ENCODE data around the gene TTC34. TPM values are rescaled to one million over a fixed set of nuclear protein-coding genes. Genes with fewer than 3 reads are reported as not detected.

TTC34 gene
- total RNA-seq, 2 donors from 2014 or later = 0.41 to 0.63 TPM

DNA sequence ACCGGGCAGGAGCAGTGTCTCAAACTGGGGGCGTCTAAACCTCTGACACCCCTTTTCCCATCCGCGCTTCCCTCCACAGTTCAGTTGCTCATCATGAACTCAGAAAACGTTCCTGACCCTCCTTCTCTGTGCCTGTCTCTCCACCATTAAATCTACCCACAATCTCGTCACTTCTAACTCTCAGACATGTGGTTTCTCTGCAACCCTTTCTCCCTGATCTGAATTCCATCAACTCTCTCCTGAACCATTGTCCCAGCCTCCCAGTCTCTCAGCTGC is 3.8 kb downstream of the TTC34 start:
- Histone ChIP-seq H3K27ac (no peak overlapping the region), H3K4me1 (ENCODE audit: control insufficient read depth in 1 of 2, low read depth in 2 of 2) (no peaks in the 10 kb centered on the region), H3K9me3 (peaks cover 18% of the 10 kb centered on the region), H3K36me3 (no peaks in the 10 kb centered on the region), H3K4me3 (no peak overlapping the region), H3K27me3 (replicated peaks; ENCODE audit: insufficient read depth) (no peaks in the 10 kb centered on the region)
- DNase-seq (ENCODE audit: low spot score) = no peak
- ATAC-seq (ENCODE audit: insufficient number of reproducible peaks, low FRiP score, low read depth) = no peak
- TF ChIP-seq, protein P1, sequence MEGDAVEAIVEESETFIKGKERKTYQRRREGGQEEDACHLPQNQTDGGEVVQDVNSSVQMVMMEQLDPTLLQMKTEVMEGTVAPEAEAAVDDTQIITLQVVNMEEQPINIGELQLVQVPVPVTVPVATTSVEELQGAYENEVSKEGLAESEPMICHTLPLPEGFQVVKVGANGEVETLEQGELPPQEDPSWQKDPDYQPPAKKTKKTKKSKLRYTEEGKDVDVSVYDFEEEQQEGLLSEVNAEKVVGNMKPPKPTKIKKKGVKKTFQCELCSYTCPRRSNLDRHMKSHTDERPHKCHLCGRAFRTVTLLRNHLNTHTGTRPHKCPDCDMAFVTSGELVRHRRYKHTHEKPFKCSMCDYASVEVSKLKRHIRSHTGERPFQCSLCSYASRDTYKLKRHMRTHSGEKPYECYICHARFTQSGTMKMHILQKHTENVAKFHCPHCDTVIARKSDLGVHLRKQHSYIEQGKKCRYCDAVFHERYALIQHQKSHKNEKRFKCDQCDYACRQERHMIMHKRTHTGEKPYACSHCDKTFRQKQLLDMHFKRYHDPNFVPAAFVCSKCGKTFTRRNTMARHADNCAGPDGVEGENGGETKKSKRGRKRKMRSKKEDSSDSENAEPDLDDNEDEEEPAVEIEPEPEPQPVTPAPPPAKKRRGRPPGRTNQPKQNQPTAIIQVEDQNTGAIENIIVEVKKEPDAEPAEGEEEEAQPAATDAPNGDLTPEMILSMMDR (IDR thresholded peaks at IDR 0.05) = no peak

DNA sequence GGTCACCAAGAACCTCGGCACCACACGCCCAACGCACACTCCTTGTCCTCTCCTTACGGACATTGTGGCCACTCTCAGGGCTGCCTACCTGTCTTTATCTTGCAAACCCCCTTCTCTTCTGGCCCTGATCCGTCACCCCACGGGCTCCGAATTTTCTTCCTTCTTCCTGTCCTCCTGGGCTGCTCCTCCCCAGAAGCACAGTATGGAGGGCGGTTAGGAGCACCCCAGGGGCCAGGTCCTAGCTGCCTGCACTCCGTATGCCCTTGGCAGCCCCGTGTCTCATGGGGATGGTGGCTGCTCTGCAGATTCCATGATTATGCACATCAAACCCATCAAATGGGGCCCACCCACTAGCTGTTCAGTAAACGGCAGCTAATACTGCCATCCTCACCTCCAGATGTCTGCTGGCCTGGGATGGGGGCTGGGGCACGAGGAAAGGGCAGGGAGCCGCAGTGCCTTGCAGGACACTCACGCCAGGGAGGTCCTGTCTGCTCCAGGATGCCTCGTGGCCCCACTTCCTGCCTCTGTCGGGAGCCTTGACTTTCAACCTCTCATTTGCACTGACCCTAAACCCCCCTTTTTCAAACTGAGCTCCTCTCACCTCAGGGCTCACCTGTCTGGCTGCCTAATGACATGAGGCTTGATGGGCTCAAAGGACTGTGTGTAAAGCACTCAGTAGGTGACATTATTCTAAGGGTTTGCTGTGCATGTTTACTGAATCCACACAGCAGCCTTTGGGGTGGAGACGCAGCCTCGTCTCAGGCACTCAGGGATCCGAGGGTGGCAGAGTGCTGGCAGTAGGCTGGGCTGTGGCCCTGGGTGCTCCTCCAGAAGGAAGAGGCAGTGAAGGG is 4.4 kb downstream of the TTC34 start:
- Histone ChIP-seq H3K9me3 (peaks cover 24% of the 10 kb centered on the region), H3K27me3 (replicated peaks; ENCODE audit: insufficient read depth) (no peaks in the 10 kb centered on the region), H3K27ac (no peak overlapping the region), H3K4me1 (ENCODE audit: control insufficient read depth in 1 of 2, low read depth in 2 of 2) (no peaks in the 10 kb centered on the region), H3K36me3 (no peaks in the 10 kb centered on the region), H3K4me3 (no peak overlapping the region)
- TF ChIP-seq, protein P1 (IDR thresholded peaks at IDR 0.05) = no peak
- ATAC-seq (ENCODE audit: insufficient number of reproducible peaks, low FRiP score, low read depth) = no peak
- no peak for DNase-seq (ENCODE audit: low spot score)

DNA sequence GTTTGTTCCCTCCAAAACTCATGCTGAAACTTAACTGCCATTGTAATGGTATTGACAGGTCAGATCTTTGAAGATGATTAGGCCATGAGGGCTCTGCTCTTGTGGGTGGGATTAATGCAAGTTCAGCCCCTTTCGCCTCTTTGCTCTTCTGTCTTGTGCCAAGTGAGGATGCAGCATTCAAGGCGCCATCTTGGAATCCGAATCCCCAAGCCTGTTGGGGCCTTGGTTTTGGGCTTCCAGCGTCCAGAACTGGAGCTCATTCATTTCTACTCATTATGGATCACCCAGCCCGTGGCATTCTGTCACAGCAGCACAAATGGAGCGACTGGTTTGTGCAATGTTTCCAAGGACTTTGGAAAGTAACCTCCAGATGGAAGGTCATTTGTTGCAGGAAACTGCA is 5.6 kb downstream of the TTC34 start:
- H3K4me1 ChIP-seq (ENCODE audit: control insufficient read depth in 1 of 2, low read depth in 2 of 2) = no peaks in the 10 kb centered on the region
- no peaks in the 10 kb centered on the region for H3K36me3 ChIP-seq
- H3K27ac ChIP-seq = no peak overlapping the region
- ATAC-seq (ENCODE audit: insufficient number of reproducible peaks, low FRiP score, low read depth) (no peak), DNase-seq (ENCODE audit: low spot score) (no peak)
- peaks cover 25% of the 10 kb centered on the region for H3K9me3 ChIP-seq
- H3K4me3 ChIP-seq = no peak overlapping the region
- no peaks in the 10 kb centered on the region for H3K27me3 ChIP-seq (replicated peaks; ENCODE audit: insufficient read depth)
- TF ChIP-seq, protein P1 (IDR thresholded peaks at IDR 0.05) = no peak

DNA sequence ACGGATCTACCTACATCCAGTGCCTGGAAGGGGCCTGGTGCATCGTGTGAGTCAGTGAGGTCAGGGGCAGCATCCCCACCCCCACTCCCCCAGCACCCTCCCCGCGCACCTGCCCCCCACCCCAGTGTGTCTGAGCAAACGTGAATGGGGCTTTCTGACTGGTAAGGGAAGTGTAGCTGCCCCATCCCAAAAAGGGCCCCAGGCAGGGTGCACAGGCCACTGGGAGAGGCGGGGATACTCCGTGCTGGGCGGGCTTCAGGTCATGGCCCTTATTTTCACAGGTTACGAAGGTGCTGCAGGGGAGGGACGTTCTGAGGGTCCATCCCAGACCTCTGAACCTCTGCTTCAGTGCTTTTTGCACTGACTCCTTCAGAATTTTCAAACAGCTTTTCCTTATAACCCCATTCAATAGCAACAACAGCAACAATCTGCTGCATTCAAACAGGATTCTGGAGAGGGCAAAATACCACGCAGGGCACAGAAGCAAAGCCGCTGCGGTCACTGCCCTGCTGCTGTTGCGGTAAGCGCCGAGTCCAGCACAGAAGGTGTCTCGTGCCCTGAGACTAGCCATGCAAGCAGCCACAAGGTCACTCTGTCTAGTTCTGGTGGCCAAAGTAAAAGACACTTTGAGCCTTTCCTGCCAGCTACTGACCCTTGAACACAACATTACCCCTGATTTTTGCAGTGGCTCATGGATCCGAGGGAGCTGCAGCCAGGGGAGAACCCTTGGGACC is 10.3 kb downstream of the TTC34 start:
- H3K36me3 ChIP-seq = no peaks in the 10 kb centered on the region
- no peak for ATAC-seq (ENCODE audit: insufficient number of reproducible peaks, low FRiP score, low read depth)
- peaks cover 25% of the 10 kb centered on the region for H3K9me3 ChIP-seq
- no peak overlapping the region for H3K27ac ChIP-seq
- H3K4me3 ChIP-seq = no peak overlapping the region
- H3K4me1 ChIP-seq (ENCODE audit: control insufficient read depth in 1 of 2, low read depth in 2 of 2) = no peaks in the 10 kb centered on the region
- TF ChIP-seq, protein P1 (IDR thresholded peaks at IDR 0.05) = no peak
- no peaks in the 10 kb centered on the region for H3K27me3 ChIP-seq (replicated peaks; ENCODE audit: insufficient read depth)
- DNase-seq (ENCODE audit: low spot score) = no peak

DNA sequence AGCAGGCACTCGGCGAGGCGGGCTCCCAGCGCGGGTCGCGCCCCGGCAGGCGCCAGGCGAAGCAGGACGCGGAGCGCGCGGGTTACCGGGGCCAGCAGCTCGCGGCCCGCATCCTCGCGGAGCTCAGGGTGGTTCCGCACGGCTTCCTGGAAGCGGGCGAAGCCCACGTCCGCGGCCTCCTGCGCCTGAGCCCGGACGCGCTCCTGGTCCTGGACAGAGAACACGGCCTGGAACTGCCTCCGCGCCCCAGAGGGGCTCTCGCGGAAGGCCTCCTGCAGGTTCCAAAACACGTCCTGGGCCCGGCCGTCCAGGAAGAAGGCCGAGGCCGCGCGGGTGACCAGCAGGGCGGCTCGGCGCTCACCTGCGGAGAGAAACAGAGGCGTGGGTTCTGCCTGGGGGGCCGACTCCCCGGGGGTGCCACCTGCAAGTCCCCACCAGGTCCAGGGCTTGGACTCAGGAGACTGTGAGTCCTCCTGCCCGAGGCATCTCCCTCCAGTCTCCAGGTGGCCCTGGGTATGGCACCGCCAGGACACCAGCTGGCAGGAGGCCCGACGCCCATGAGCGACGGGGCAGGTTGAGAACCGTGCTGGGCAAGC is 11.4 kb downstream of the TTC34 start:
- Histone ChIP-seq H3K27ac (no peak overlapping the region), H3K4me3 (no peak overlapping the region), H3K27me3 (replicated peaks; ENCODE audit: insufficient read depth) (no peaks in the 10 kb centered on the region), H3K36me3 (no peaks in the 10 kb centered on the region), H3K9me3 (peaks cover 23% of the 10 kb centered on the region), H3K4me1 (ENCODE audit: control insufficient read depth in 1 of 2, low read depth in 2 of 2) (no peaks in the 10 kb centered on the region)
- ATAC-seq (ENCODE audit: insufficient number of reproducible peaks, low FRiP score, low read depth) = no peak
- TF ChIP-seq, protein P1 (IDR thresholded peaks at IDR 0.05) = no peak
- no peak for DNase-seq (ENCODE audit: low spot score)

Data from thoracic aorta (tissue), 2 donors.